ENCODE data around the gene CARMIL1. TPM values are rescaled to one million over a fixed set of nuclear protein-coding genes. Genes with fewer than 3 reads are reported as not detected.
A peak's percentile ranks its signal among the peaks of the same experiment; 100 is the strongest.

The CARMIL1 gene
- total RNA-seq, 1 donor = 38.7 TPM

GRCh38 chr6:25411316-25411950, 132.3 kb downstream of the CARMIL1 start:
- H3K4me3 ChIP-seq (ENCODE audit: low read depth, low read length) = no peak overlapping the region
- no peak for TF ChIP-seq CTCF (IDR thresholded peaks at IDR 0.05; ENCODE audit: insufficient read depth, low read length)
- DNase-seq (ENCODE audit: low read depth) = no peak

GRCh38 chr6:25413207-25413905, 134.2 kb downstream of the CARMIL1 start:
- peak; percentile 84 for DNase-seq (ENCODE audit: low read depth)
- TF ChIP-seq CTCF (IDR thresholded peaks at IDR 0.05; ENCODE audit: insufficient read depth, low read length) = no peak
- no peak overlapping the region for H3K4me3 ChIP-seq (ENCODE audit: low read depth, low read length)

GRCh38 chr6:25414168-25414567, 135.0 kb downstream of the CARMIL1 start:
- no peak overlapping the region for H3K4me3 ChIP-seq (ENCODE audit: low read depth, low read length)
- TF ChIP-seq CTCF (IDR thresholded peaks at IDR 0.05; ENCODE audit: insufficient read depth, low read length) = no peak
- peak; percentile 23 for DNase-seq (ENCODE audit: low read depth)

GRCh38 chr6:25414755-25415154, 135.6 kb downstream of the CARMIL1 start:
- no peak overlapping the region for H3K4me3 ChIP-seq (ENCODE audit: low read depth, low read length)
- no peak for TF ChIP-seq CTCF (IDR thresholded peaks at IDR 0.05; ENCODE audit: insufficient read depth, low read length)
- DNase-seq (ENCODE audit: low read depth) = no peak

- no peak for DNase-seq (ENCODE audit: low read depth)
- TF ChIP-seq CTCF (IDR thresholded peaks at IDR 0.05; ENCODE audit: insufficient read depth, low read length) = no peak
- H3K4me3 ChIP-seq (ENCODE audit: low read depth, low read length) = no peak overlapping the region
Measured at GRCh38 chr6:25415274-25415673, 136.1 kb downstream of the CARMIL1 start.

- no peak for TF ChIP-seq CTCF (IDR thresholded peaks at IDR 0.05; ENCODE audit: insufficient read depth, low read length)
Measured at GRCh38 chr6:25415701-25416100, 136.5 kb downstream of the CARMIL1 start.

More at GRCh38 chr6:25415701-25416100, 136.5 kb downstream of the CARMIL1 start:
- H3K4me3 ChIP-seq (ENCODE audit: low read depth, low read length) = no peak overlapping the region
- DNase-seq (ENCODE audit: low read depth) = no peak
